Raji (cell line): Measurements from ENCODE around the gene ZBTB26.
A peak's percentile ranks its signal among the peaks of the same experiment; 100 is the strongest.

ENCODE experiments used
- POLR2A ChIP-seq: IDR thresholded peaks from 2 replicates; pipeline ENCODE4 v1.6.1; 2011; ENCODE audit warnings: low read depth, low read length, control low read depth; ENCODE audit not compliant: insufficient read depth

The ZBTB26 gene

GRCh38 chr9:122940749-122941581 is 9.7 kb upstream of the ZBTB26 start, which contains the start of gene RABGAP1:
TSS of gene RABGAP1 (plus strand) at chr9:122941020. CDS start at chr9:122957060, 16,040 bp downstream.
- TF ChIP-seq POLR2A, result peak; percentile 90

GRCh38 chr9:122940454-122940748 is 9.1 kb upstream of the ZBTB26 start:
- no peak for TF ChIP-seq POLR2A

- no peak for TF ChIP-seq POLR2A
These were observed 8.3 kb upstream of the ZBTB26 start for GRCh38 chr9:122939601-122940000.

- no peak for TF ChIP-seq POLR2A
These were observed 5.6 kb upstream of the ZBTB26 start for GRCh38 chr9:122936883-122937282.

GRCh38 chr9:122936464-122936863 is 5.2 kb upstream of the ZBTB26 start:
- TF ChIP-seq POLR2A, result no peak

GRCh38 chr9:122930541-122931225 is 629 bp downstream of the ZBTB26 start:
- TF ChIP-seq POLR2A, result no peak

- no peak for TF ChIP-seq POLR2A
These were observed 1.4 kb downstream of the ZBTB26 start for GRCh38 chr9:122929796-122930354.

GRCh38 chr9:122923947-122924346 is 7.4 kb downstream of the ZBTB26 start:
- no peak for TF ChIP-seq POLR2A

GRCh38 chr9:122922713-122923112 is 8.6 kb downstream of the ZBTB26 start:
- TF ChIP-seq POLR2A, result no peak

- TF ChIP-seq POLR2A, result no peak
These were observed 13.0 kb downstream of the ZBTB26 start for GRCh38 chr9:122918310-122918709.

- peak; percentile 82 for TF ChIP-seq POLR2A
These were observed 18.2 kb downstream of the ZBTB26 start, which contains the start of gene ZBTB6 for GRCh38 chr9:122912964-122913673. TSS of gene ZBTB6 (minus strand) at chr9:122913323. CDS start at chr9:122912072, 1,251 bp downstream.

GRCh38 chr9:122912671-122912963 is 18.7 kb downstream of the ZBTB26 start:
- TF ChIP-seq POLR2A, result no peak

GRCh38 chr9:122904823-122905710 is 26.2 kb downstream of the ZBTB26 start, which contains the start of gene RC3H2:
TSS of gene RC3H2 (minus strand) at chr9:122905359. CDS start at chr9:122897509, 7,850 bp downstream.
- TF ChIP-seq POLR2A, result peak; percentile 96

GRCh38 chr9:122904466-122904822 is 26.9 kb downstream of the ZBTB26 start:
- no peak for TF ChIP-seq POLR2A

GRCh38 chr9:122900791-122901190 is 30.5 kb downstream of the ZBTB26 start:
- no peak for TF ChIP-seq POLR2A

GRCh38 chr9:122897969-122898368 is 33.3 kb downstream of the ZBTB26 start:
- TF ChIP-seq POLR2A, result no peak
